GM21717 (cell line): Measurements from ENCODE around the gene CACNA1E.

Experiments used
- ATAC-seq: cut with Tn5 transposase; IDR thresholded peaks from one replicate; pipeline ENCODE4 v1.9.1; 2021; ENCODE audit warnings: mild to moderate bottlenecking, moderate library complexity; ENCODE audit not compliant: unreplicated experiment

The CACNA1E gene

DNA sequence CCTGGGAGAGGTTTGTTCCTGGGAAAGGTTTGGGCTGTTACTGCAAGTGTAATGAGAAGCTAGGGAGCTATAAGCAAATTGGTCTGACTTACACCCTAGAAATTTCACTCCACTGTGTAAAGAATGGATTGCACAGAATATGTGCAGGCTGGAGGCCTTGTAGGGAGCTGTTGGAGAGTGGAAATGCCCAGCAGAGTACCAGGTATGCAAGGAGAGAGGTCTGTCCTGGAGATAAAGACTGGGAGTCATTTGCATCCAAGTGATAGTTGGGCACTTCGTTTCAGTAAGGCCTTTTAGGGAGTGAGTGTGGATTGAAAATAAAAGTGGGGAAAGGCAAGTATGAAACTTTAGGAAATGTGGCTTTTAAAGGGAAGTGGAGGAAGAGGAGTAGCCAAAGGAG lies 75.8 kb downstream of the CACNA1E start:
- ATAC-seq = no peak

GRCh38 chr1:181562395-181562794 lies 79.1 kb downstream of the CACNA1E start:
- ATAC-seq = no peak

- no peak for ATAC-seq
Measured at GRCh38 chr1:181568736-181569135, 85.4 kb downstream of the CACNA1E start.

DNA sequence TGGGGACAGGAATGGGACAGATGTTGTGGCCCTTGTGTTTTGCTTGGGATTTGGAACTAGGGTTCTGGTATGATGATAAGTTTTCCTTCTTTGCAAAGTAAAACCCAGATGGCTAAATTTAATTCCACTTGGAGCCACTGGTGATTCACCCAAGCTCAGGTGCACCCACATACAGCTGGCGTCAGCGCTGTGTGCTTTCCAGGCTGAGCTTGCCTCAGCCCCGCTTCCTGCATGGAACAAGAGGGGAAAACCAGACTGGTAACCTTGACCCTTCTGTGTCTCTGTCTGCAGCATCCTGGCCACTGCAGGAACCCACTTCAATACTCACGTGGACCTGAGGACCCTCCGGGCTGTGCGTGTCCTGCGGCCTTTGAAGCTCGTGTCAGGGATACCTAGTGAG lies 94.2 kb downstream of the CACNA1E start:
- ATAC-seq = no peak

- ATAC-seq = no peak
Measured at GRCh38 chr1:181583598-181583997, 100.3 kb downstream of the CACNA1E start.

- no peak for ATAC-seq
Measured at GRCh38 chr1:181587870-181588438, 104.6 kb downstream of the CACNA1E start.

- ATAC-seq = no peak
Measured at GRCh38 chr1:181588631-181589030, 105.3 kb downstream of the CACNA1E start.

GRCh38 chr1:181592255-181592859 lies 109.0 kb downstream of the CACNA1E start:
- ATAC-seq = no peak

- no peak for ATAC-seq
Measured at GRCh38 chr1:181593042-181593441, 109.7 kb downstream of the CACNA1E start.

GRCh38 chr1:181594553-181594952 lies 111.2 kb downstream of the CACNA1E start:
- no peak for ATAC-seq

GRCh38 chr1:181595234-181595633 lies 111.9 kb downstream of the CACNA1E start:
- ATAC-seq = no peak

- no peak for ATAC-seq
Measured at GRCh38 chr1:181601186-181601950, 118.1 kb downstream of the CACNA1E start.

GRCh38 chr1:181603735-181604410 lies 120.6 kb downstream of the CACNA1E start:
- ATAC-seq = no peak

DNA sequence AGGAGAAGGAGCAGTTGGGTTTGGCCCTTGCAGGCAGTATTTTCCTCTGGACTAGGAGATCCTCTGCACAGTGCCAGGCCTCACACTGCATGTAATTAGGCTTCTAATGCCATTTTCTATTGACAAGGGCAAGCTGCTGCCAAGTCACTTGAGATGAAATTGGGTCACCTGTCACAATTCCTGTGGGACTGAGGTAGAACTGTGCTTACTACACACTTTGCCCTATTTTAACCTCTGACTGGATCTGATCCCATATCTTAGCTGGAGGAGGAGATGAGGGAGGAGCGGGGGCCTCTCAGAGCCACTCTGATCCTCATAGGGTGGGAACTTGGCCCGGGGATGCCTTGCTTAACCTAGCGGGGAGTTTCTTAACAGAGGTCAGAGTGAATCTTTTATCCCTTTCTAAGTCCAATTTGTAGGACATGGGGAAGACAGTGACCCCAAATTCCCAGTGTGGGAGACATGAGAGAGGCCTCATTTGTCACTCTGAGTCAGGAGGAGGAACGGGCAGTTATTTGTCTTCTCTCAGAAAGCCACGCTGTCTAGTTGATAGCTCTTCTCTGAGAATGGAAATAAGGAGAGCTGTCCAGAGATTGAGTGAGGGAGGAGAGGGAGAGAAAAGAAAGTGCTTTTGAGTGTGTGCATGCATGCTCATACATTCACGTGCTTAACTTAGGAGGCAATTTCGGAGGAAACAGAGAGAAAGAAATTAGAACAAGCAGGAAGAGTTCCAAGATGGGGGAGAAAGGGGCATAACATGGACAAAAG lies 121.3 kb downstream of the CACNA1E start:
- ATAC-seq = no peak

DNA sequence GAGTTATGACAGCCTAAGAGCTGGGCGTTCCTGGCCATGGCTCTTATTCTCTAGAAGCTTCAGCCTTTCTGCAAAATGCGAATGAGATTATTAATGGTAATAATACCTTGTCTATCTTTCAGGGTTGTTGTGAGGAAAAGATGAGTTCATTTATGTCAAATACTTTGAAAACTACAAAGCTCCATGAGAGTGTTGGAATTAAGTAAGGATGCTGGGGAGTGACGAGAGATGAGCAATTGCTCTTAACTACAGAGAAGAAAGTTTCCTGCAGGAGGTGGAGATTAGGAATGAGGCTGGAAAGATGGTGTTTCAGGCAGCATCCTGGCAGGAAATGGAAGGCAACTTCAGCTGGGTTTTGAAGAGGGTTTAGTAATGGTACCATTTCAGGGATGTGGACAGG lies 124.2 kb downstream of the CACNA1E start:
- no peak for ATAC-seq

DNA sequence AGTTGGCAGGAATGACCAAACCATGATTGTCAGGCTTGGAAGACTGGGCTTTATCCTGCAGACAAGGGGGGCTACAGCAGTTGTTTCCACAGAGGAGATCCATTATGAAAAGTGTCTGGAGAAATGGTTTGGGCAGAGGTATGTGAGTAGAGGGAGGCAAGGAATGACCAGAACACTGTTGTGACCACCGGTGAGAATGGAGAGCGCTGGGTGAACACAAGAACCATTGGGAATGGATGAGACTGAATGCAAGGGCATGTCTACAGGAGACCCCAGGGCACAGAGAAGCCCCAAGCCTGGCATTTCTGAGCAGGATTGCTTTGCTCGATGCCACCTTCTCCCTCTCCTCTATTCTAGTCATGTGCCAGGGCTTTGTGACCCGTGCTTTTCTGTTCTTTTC lies 125.1 kb downstream of the CACNA1E start:
- no peak for ATAC-seq

DNA sequence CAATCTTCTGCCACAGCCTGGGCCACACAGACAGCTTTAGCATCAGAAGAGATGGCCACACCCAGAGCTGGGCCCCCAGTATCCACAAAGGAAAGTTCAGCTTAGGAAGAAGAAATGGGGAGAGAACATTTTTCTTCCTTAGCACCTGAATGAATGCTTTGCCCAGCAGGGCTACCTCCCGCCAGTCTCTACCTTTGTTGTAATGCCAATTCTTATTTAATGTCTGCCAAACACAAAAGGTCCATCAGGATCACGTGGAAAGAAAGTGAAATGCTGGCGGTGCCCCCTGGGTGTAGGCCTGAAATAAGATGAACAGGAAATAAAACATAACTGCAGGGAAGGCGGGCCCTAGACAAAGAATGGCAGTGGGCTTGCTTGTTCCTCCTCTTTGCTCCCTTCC lies 125.6 kb downstream of the CACNA1E start:
- no peak for ATAC-seq

DNA sequence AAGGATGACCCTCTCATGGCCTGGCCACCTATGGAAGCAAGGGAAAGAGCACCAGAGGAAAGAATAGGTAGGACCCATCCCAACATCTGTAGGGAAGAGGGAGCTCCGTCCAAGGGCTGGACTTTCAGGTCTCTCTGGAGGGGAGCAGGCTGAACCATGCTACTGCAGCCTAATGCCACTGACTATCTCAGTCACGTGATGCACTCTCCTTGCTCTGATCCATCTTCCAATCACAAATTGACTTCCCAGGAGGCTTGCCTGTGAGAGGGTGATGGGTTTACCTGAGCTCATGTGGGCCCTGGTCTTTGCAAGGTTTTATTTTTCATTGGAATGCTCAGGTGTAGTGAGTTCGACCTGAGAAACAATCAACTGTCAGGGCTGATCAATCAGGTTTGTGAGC lies 128.8 kb downstream of the CACNA1E start:
- ATAC-seq = no peak

GRCh38 chr1:181618559-181618958 lies 135.2 kb downstream of the CACNA1E start:
- no peak for ATAC-seq

DNA sequence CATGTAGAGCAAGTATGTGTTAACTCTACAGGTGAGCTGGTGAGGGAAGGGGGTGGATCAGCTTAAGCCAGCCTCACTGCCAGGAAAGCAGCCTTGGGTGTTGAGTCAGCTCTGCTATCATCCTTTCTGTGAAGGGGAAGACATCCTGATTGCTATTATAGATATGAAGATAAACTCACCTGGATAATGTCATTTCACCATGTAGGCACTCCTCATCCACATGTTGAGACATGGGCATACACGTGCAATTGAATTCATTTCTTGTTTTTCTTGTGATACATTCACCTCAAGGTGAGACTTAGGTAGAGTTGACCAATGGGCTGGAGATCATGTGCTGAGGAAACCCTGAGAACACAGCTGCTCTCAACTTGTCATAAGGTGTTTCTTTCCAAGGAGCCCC lies 136.9 kb downstream of the CACNA1E start:
- no peak for ATAC-seq

- ATAC-seq = no peak
Measured at GRCh38 chr1:181623850-181624249, 140.5 kb downstream of the CACNA1E start.
